IMR-90 (cell line): ENCODE data around the gene EIF4A3. TPM values are rescaled to one million over a fixed set of nuclear protein-coding genes. Genes with fewer than 3 reads are reported as not detected.

Source experiments
- ATAC-seq: fragments of 200-7000 bp; cut with Tn5 transposase; 2 replicates; pipeline ENCODE4 v1.9.1; 2020; ENCODE audit warnings: low read depth, mild to moderate bottlenecking, moderate library complexity
- BruUV-seq: library from RNA; stranded (reverse); fragments of 400-500 nt; replicated peaks from 2 replicates; lab custom pipeline; 2021; lab: Mats Ljungman, UMichigan
- CTCF ChIA-PET: fragments of 300-600 bp; formaldehyde crosslinking; extraction: SDS; loops from one replicate; lab custom pipeline; 2021; ENCODE audit warnings: antibody characterized with exemption; lab: Yijun Ruan, JAX
- POLR2A ChIA-PET: fragments of 300-600 bp; sonication (Branson Sonifier 250); formaldehyde crosslinking; loops from one replicate; lab custom pipeline; 2022; ENCODE audit warnings: antibody characterized with exemption; ENCODE audit not compliant: unreplicated experiment; lab: Charles Lee
- DNase-seq: peaks from one replicate; pipeline ENCODE4 v3.0.0; 2013
- H2AFZ ChIP-seq: replicated peaks from 2 replicates; pipeline ENCODE3; 2013; ENCODE audit warnings: low read length, mild to moderate bottlenecking; ENCODE audit not compliant: poor library complexity
- H2AK5ac ChIP-seq: 2 replicates; pipeline ENCODE4 v1.6.1; 2013; ENCODE audit warnings: low read depth, low read length, inconsistent platforms
- H2AK9ac ChIP-seq: replicated peaks from 2 replicates; pipeline ENCODE3; 2013; ENCODE audit warnings: mild to moderate bottlenecking, low read depth, low read length, moderate library complexity; ENCODE audit not compliant: poor library complexity
- H2BK120ac ChIP-seq: 2 replicates; pipeline ENCODE4 v1.6.1; 2013; ENCODE audit warnings: low read depth, low read length, inconsistent platforms
- H2BK15ac ChIP-seq: 3 replicates; pipeline ENCODE4 v1.6.1; 2013; ENCODE audit warnings: low read depth, low read length, inconsistent platforms
- H2BK20ac ChIP-seq: 2 replicates; pipeline ENCODE4 v1.6.1; 2013; ENCODE audit warnings: low read depth, mild to moderate bottlenecking, inconsistent platforms, low read length, moderate library complexity
- H2BK5ac ChIP-seq: 2 replicates; pipeline ENCODE4 v1.6.1; 2013; ENCODE audit warnings: mild to moderate bottlenecking, low read depth, low read length, inconsistent platforms; ENCODE audit not compliant: poor library complexity, severe bottlenecking
- H3K14ac ChIP-seq: replicated peaks from 2 replicates; pipeline ENCODE4 v1.6.1; 2013; ENCODE audit warnings: low read depth, low read length, inconsistent platforms
- H3K18ac ChIP-seq: 2 replicates; pipeline ENCODE4 v1.6.1; 2013; ENCODE audit warnings: low read depth, low read length, control low read depth
- H3K23ac ChIP-seq: 2 replicates; pipeline ENCODE4 v1.6.1; 2013; ENCODE audit warnings: low read depth, low read length, inconsistent platforms
- H3K27ac ChIP-seq: 2 replicates; pipeline ENCODE4 v1.5.1; 2013; ENCODE audit warnings: mild to moderate bottlenecking, control low read depth, low read length; ENCODE audit not compliant: insufficient read depth
- H3K27me3 ChIP-seq: 2 replicates; pipeline ENCODE4 v1.6.1; 2013; ENCODE audit warnings: low read length; ENCODE audit not compliant: control insufficient read depth, insufficient read depth
- H3K36me3 ChIP-seq: 2 replicates; pipeline ENCODE4 v1.6.1; 2013; ENCODE audit warnings: low read length, mixed read lengths; ENCODE audit not compliant: control insufficient read depth, insufficient read depth
- H3K4ac ChIP-seq: 2 replicates; pipeline ENCODE4 v1.6.1; 2013; ENCODE audit warnings: low read depth, low read length, inconsistent platforms
- H3K4me1 ChIP-seq: 2 replicates; pipeline ENCODE4 v1.6.1; 2013; ENCODE audit warnings: low read length, mixed read lengths; ENCODE audit not compliant: control insufficient read depth, insufficient read depth
- H3K4me2 ChIP-seq: 2 replicates; pipeline ENCODE4 v1.6.1; 2013; ENCODE audit warnings: low read depth, mild to moderate bottlenecking, control low read depth, low read length, moderate library complexity
- H3K4me3 ChIP-seq: 2 replicates; pipeline ENCODE4 v1.5.1; 2013; ENCODE audit warnings: low read depth, mild to moderate bottlenecking, control low read depth, low read length, moderate library complexity; ENCODE audit not compliant: insufficient read depth
- H3K56ac ChIP-seq: 2 replicates; pipeline ENCODE4 v1.6.1; 2013; ENCODE audit warnings: low read length, inconsistent platforms; ENCODE audit not compliant: insufficient read depth; ENCODE audit errors: extremely low read depth
- H3K79me1 ChIP-seq, 2 experiments: 2 replicates each; pipeline ENCODE4 v1.6.1; 2013; ENCODE audit warnings: low read length in 2 of 2, inconsistent platforms in 1 of 2, low read depth in 1 of 2
- H3K9ac ChIP-seq: 2 replicates; pipeline ENCODE4 v1.6.1; 2013; ENCODE audit warnings: low read depth, low read length, control low read depth
- H3K9me1 ChIP-seq: 2 replicates; pipeline ENCODE4 v1.6.1; 2013; ENCODE audit warnings: low read length, inconsistent platforms; ENCODE audit not compliant: insufficient read depth
- H3K9me3 ChIP-seq: 2 replicates; pipeline ENCODE4 v1.6.1; 2013; ENCODE audit warnings: low read length; ENCODE audit not compliant: control insufficient read depth, insufficient read depth
- H4K20me1 ChIP-seq: 2 replicates; pipeline ENCODE4 v1.6.1; 2013; ENCODE audit warnings: low read length, inconsistent platforms; ENCODE audit not compliant: insufficient read depth
- H4K5ac ChIP-seq: 2 replicates; pipeline ENCODE4 v1.6.1; 2013; ENCODE audit warnings: mild to moderate bottlenecking, low read depth, low read length, control low read depth
- H4K8ac ChIP-seq, 2 experiments: 2 replicates each; pipeline ENCODE4 v1.6.1; 2013; ENCODE audit warnings: low read depth in 2 of 2, low read length in 2 of 2, control low read depth in 1 of 2, inconsistent platforms in 1 of 2
- H4K91ac ChIP-seq: 2 replicates; pipeline ENCODE4 v1.6.1; 2013; ENCODE audit warnings: low read depth, low read length, inconsistent platforms; ENCODE audit not compliant: insufficient read depth
- BHLHE40 ChIP-seq: fragments of 150-350 bp; IDR thresholded peaks from 2 replicates; pipeline ENCODE4 v1.6.1; 2016; ENCODE audit warnings: mild to moderate bottlenecking, low read depth, low read length
- CEBPB ChIP-seq: IDR thresholded peaks from 2 replicates; pipeline ENCODE4 v1.6.1; 2012; ENCODE audit warnings: low read depth, low read length, improper control_type of control experiment
- CHD1 ChIP-seq: IDR thresholded peaks from 2 replicates; pipeline ENCODE4 v1.6.1; 2012; ENCODE audit warnings: low read depth, low read length, improper control_type of control experiment
- CTCF ChIP-seq: conservative IDR thresholded peaks from 2 replicates; pipeline ENCODE4 v1.5.1; 2012; ENCODE audit warnings: mild to moderate bottlenecking, low read depth, low read length, improper control_type of control experiment
- ELK1 ChIP-seq: fragments of 150-350 bp; IDR thresholded peaks from 2 replicates; pipeline ENCODE4 v1.6.1; 2016; ENCODE audit warnings: low read depth, mild to moderate bottlenecking, low read length, moderate library complexity, borderline replicate concordance
- FOS ChIP-seq: fragments of 150-350 bp; IDR thresholded peaks from 2 replicates; pipeline ENCODE4 v1.6.1; 2016; ENCODE audit warnings: low read depth, low read length
- MAFK ChIP-seq: IDR thresholded peaks from 2 replicates; pipeline ENCODE4 v1.6.1; 2012; ENCODE audit warnings: low read depth, low read length, improper control_type of control experiment
- MAZ ChIP-seq: IDR thresholded peaks from 2 replicates; pipeline ENCODE4 v1.6.1; 2012; ENCODE audit warnings: low read depth, mild to moderate bottlenecking, low read length, improper control_type of control experiment, moderate library complexity, borderline replicate concordance
- MXI1 ChIP-seq: IDR thresholded peaks from 2 replicates; pipeline ENCODE4 v1.6.1; 2012; ENCODE audit warnings: low read depth, mild to moderate bottlenecking, low read length, moderate library complexity, borderline replicate concordance
- NFE2L2 ChIP-seq: fragments of 150-350 bp; IDR thresholded peaks from 2 replicates; pipeline ENCODE4 v1.6.1; 2016; ENCODE audit warnings: low read depth, mild to moderate bottlenecking, low read length
- POLR2A ChIP-seq: IDR thresholded peaks from 2 replicates; pipeline ENCODE4 v1.6.1; 2012; ENCODE audit warnings: mild to moderate bottlenecking, low read depth, low read length
- RAD21 ChIP-seq: IDR thresholded peaks from 2 replicates; pipeline ENCODE4 v1.6.1; 2012; ENCODE audit warnings: low read length, improper control_type of control experiment
- RCOR1 ChIP-seq: IDR thresholded peaks from 2 replicates; pipeline ENCODE4 v1.6.1; 2012; ENCODE audit warnings: mild to moderate bottlenecking, low read length, improper control_type of control experiment; ENCODE audit not compliant: insufficient replicate concordance
- RFX5 ChIP-seq: IDR thresholded peaks from 2 replicates; pipeline ENCODE4 v1.8.0; 2012; ENCODE audit warnings: low read depth, mild to moderate bottlenecking, low read length, moderate library complexity
- SMC3 ChIP-seq: fragments of 150-350 bp; IDR thresholded peaks from 2 replicates; pipeline ENCODE4 v1.6.1; 2016; ENCODE audit warnings: low read depth, mild to moderate bottlenecking, antibody characterized with exemption, low read length, moderate library complexity
- USF2 ChIP-seq: fragments of 150-350 bp; IDR thresholded peaks from 2 replicates; pipeline ENCODE4 v1.6.1; 2017; ENCODE audit warnings: mild to moderate bottlenecking, antibody characterized with exemption, low read length, low read depth
- WGBS, 2 experiments: methylation state at CpG; one replicate each; pipeline versions ENCODE4 v1.1.5 to v1.1.7; 2013; ENCODE audit warnings: missing lambda C conversion rate in 2 of 2; ENCODE audit not compliant: insufficient read length in 1 of 2; ENCODE audit errors: extremely low coverage in 2 of 2; 5-methylcytosine and 5-hydroxymethylcytosine counted together
- dilution Hi-C: fragments of 300-500 bp; cut with HindIII; formaldehyde crosslinking; loops from one replicate; pipeline ENCODE4 v1.14.3; 2018; ENCODE audit warnings: low sequenced_read_pairs; ENCODE audit not compliant: unreplicated experiment
- in situ Hi-C: fragments of 300-500 bp; cut with MboI; formaldehyde crosslinking; loops from 3 replicates; pipeline ENCODE4 v1.14.3; 2019; ENCODE audit warnings: low sequenced_read_pairs, inconsistent platforms, mixed read lengths
- intact Hi-C: fragments of 100-400 bp; cut with micrococcal nuclease; formaldehyde crosslinking; loops from 2 replicates; pipeline ENCODE4 v1.10.0; 2022
- polyA plus RNA-seq, 3 experiments: library from polyadenylated mRNA; depleted of rRNA; stranded (reverse); fragments of >200 nt; gene quantifications; 2 replicates each; pipeline ENCODE4 v1.2.3, GENCODE V29; 2012; ENCODE audit warnings: low replicate concordance in 1 of 3
- total RNA-seq: library from RNA; depleted of rRNA; stranded (reverse); fragments of >200 nt; gene quantifications from 2 replicates; pipeline ENCODE4 v1.2.3, GENCODE V29; 2012

EIF4A3 gene
- total and polyA plus RNA-seq, 2 of the 4 experiments (the other 2 are of a cell fraction): 85.3 to 97.1 TPM

- no peak overlapping the region for H3K18ac ChIP-seq
- dilution Hi-C loops: no loop called here
- BruUV-seq: no TSS peak
- no peak overlapping the region for H2AFZ ChIP-seq
- POLR2A ChIA-PET: no interaction called here
- no peak overlapping the region for H3K9ac ChIP-seq
- H4K8ac ChIP-seq: no peak overlapping the region
- 88% methylated on average over 8 of the region's 12 CpGs; no CpG with 5 or more reads in 1 of the 2 experiments for WGBS, 2 experiments
- H3K27ac ChIP-seq: no peak overlapping the region
- H3K23ac ChIP-seq: no peak overlapping the region
- H2BK15ac ChIP-seq: no peak overlapping the region
- no peak overlapping the region for H2BK20ac ChIP-seq
- no peak overlapping the region for H3K56ac ChIP-seq
- intact Hi-C loops: no loop called here
- peaks cover 6% of the 10 kb centered on the region for H3K4me1 ChIP-seq
- CTCF ChIA-PET: no interaction called here
- peaks cover 5% of the 10 kb centered on the region; the same call in 1 of the 2 replicates for H3K9me1 ChIP-seq
- no peak overlapping the region for H3K4me3 ChIP-seq
- peaks cover 3% of the 10 kb centered on the region; the same call in 1 of the 2 replicates for H3K36me3 ChIP-seq
- no peak overlapping the region for H4K91ac ChIP-seq
- H2BK120ac ChIP-seq: no peak overlapping the region
- no peak for TF ChIP-seq CEBPB
- no peak for TF ChIP-seq RCOR1
- TF ChIP-seq POLR2A: no peak
- no peak for TF ChIP-seq BHLHE40
- no peak for TF ChIP-seq MAZ
- no peak for TF ChIP-seq ELK1
- TF ChIP-seq MAFK: no peak
- no peak for TF ChIP-seq NFE2L2
- TF ChIP-seq FOS: no peak
- no peak for TF ChIP-seq USF2
- TF ChIP-seq RAD21: no peak
- TF ChIP-seq CHD1: no peak
- no peak for TF ChIP-seq SMC3
- no peak for TF ChIP-seq CTCF
- TF ChIP-seq RFX5: no peak
- no peak for TF ChIP-seq MXI1
- no peak overlapping the region for H3K4ac ChIP-seq
- no peak overlapping the region for H3K4me2 ChIP-seq
- H3K27me3 ChIP-seq: no peaks in the 10 kb centered on the region
- no peak overlapping the region for H4K5ac ChIP-seq
- in situ Hi-C loops: no loop called here
- peaks cover 0 to 11% of the 10 kb centered on the region in 2 experiments; a peak in 3 of 4 replicates for H3K79me1 ChIP-seq
- no peak overlapping the region for H2BK5ac ChIP-seq
- no peaks in the 10 kb centered on the region for H3K9me3 ChIP-seq
- H2AK5ac ChIP-seq: no peak overlapping the region
- DNase-seq (no peak), ATAC-seq (no peak)
- no peak overlapping the region for H2AK9ac ChIP-seq
- H4K20me1 ChIP-seq: no peaks in the 10 kb centered on the region
- H3K14ac ChIP-seq: no peak overlapping the region
Observed at GRCh38 chr17:80106751-80107150, 40.2 kb downstream of the EIF4A3 start.
